Islet of Langerhans (tissue), 1 donor: ENCODE results near the gene LACRT.

Source experiments
- FAIRE-seq: peaks from one replicate; lab custom pipeline; 2011; peaks lifted over from hg19 to GRCh38; lab: Jason Lieb, UNC

The LACRT gene

DNA sequence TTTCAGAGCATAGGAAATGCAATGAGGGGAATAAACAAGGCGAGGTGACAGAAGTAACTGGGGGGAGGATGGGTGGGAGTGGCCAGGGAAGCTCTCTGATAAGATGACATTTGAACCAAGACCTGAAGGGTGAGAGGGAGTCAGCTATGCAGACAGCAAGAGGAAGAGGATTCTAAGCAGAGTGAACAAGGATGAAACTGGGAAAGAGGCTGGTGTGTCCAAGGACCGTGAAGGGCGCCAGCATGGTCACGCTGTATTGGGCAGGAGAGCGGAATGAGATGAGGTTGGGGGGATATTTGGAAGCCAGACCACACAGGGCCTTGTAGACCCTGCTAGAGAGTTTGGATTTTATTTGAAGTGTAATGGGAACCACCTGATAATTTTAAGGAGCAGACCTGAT is 35.7 kb downstream of the LACRT start:
- no peak for FAIRE-seq

DNA sequence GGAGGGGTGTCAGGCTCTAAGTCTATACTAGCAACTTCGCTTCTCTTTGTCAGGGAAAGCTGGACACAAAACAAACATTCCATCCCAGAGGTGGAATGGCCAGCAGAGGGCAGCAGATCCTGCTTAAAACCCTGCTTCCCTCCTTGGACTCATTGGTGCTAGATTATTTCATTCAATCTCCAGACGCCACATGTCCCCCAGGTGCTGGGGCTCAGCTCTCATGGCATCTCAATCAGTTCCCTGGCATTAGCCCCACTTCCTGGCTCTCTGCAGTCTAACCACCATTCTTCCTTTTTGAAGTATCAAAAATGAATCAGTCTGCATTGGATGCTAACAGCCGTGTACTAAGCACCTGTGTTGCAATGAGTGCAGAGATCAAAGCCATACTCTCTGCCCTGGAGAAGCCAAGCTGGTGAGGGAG is 38.2 kb downstream of the LACRT start:
- peak; percentile 72 for FAIRE-seq

DNA sequence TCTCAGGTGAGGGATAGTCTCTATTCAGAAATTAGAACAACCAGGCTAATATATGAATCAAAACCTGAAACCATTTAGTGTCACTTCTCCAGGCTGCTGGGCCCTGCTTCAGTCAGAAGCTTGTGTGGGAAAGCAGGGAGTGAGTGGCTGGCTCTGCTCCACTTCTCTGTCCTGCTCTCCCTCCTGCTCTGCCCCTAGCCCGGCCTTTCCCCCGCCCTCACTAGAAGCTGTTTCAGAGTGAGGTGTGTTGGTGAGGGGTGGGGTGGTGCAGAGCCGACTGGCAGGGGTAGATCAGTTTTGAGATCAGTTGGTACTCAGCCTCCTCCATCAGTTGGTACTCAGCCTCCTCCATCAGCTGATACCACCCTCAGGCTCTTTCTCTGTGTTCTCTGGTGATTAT is 39.2 kb downstream of the LACRT start:
- no peak for FAIRE-seq

DNA sequence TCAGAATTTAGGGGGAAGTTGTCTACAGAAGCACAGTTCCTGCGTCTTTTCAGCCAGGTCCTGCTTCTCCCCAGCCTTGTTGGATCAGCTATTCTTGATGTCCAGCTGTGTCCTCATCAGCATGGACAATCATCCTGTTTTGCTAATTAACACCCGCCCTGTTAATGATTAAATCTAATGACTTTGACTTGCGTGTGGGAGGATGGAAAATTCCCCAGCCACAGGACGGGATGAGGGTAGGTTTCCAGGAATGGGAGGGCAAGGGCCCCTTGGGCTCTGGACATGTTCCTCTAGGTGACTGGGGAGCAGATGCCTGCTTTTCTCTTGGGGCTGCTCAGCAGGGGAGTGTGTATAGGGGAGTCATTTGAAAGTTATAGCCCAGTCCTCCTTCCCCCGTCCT is 41.0 kb downstream of the LACRT start:
- peak; percentile 94 for FAIRE-seq

DNA sequence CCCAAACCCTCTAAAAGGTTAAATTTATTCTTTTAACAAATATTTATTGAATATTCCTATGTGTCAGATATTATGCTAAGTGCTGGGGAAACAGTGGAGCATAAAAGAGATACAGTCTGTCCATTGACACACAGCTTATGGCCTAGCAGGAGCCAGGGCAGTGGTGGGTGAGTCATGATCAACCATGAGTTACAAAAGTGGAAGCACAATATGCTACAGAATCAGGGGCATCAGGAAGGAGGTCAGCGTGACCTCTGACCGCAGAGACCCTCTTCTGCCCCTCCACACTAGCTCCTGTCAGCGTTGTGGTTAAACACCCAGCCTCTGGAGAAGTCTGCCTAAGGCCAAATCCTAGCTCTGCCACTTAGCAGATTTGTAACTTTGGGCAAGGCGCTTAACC is 41.6 kb downstream of the LACRT start:
- no peak for FAIRE-seq

DNA sequence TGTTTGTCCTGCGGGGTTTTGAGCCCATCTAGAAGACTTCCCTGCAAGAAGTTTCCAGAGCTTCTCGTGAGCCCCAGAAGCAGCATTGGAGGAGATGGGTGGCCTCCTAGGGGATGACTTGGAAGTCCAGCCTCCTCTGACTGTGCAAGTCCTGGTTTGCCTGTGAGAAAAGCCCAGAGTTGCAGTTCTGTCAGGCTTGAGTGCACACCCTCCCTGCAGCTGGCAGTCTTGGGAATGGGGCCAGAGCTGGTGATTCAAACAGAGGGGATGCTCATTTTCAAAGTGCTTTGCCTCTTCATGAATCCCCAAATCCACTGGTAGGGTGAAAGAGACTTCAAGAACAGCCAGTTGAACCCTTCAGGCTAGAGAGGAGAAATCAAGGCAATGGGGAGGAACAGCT is 42.4 kb downstream of the LACRT start:
- no peak for FAIRE-seq

DNA sequence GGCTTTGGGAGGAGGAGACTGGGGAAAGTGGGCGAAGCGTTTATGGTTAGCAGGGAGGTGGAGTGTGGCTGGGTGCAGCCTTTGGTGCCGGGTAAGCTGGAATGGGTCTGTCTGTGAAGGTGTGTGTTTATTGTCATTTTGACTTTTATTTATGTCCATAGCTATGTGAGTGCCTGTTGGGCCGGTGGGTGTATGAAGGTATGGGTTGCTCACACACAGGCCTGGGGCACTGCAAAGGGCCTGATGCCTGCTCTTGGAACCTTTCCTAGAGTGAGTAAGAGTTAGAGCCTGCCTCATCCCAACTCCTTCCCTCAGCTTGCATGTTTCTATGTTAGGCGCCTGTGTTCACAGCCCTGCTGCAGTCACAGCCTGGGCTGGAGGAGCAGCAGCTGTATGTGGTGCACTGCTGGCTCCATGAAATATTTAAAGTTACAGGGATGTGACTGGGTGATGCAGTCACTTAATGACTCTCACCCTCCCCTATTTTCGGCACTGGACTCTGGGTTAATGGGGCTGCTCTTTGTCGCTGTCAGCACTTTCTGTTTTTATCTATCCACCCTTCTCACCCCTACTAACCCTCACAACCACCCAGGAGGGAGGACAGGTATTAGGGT is 43.6 kb downstream of the LACRT start:
- FAIRE-seq: no peak

DNA sequence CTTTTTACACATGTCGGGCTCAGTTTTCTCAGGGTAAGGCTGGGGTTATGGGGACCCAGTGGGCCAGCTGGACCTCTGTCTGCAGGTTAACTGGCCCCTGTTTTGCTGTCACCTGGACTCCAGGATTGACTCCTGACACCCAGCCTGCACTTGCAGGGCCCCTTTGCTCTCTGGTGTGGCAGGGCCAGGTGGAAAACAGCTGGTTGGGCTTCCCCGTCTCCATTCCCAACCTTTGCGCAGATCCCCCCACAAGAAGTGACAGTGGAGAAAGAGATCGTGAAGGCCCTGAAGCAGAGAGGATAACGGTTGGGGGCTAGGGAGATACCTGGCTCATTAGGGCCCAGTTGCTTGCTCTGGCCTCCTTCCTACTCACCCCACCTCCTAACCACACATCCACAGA is 44.7 kb downstream of the LACRT start:
- no peak for FAIRE-seq

DNA sequence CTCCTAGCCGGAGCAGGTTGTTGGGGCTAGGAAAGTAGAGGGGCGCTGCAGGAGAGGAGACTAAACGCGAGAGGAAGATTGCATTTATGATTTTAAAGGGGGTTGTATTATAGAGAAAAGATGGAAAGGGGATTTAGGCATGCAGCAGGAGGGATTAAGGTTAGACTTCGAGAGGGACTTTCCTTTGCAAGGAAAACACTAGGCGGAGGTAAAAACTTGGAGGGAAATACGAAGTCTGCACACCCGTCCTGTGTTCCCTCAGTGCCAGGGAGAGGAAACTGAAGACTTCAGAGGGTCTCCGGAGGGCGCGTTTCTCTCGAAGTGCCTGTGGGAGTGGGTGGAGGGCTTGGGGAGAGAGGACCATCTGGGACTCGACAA is 45.8 kb downstream of the LACRT start:
- FAIRE-seq: no peak

DNA sequence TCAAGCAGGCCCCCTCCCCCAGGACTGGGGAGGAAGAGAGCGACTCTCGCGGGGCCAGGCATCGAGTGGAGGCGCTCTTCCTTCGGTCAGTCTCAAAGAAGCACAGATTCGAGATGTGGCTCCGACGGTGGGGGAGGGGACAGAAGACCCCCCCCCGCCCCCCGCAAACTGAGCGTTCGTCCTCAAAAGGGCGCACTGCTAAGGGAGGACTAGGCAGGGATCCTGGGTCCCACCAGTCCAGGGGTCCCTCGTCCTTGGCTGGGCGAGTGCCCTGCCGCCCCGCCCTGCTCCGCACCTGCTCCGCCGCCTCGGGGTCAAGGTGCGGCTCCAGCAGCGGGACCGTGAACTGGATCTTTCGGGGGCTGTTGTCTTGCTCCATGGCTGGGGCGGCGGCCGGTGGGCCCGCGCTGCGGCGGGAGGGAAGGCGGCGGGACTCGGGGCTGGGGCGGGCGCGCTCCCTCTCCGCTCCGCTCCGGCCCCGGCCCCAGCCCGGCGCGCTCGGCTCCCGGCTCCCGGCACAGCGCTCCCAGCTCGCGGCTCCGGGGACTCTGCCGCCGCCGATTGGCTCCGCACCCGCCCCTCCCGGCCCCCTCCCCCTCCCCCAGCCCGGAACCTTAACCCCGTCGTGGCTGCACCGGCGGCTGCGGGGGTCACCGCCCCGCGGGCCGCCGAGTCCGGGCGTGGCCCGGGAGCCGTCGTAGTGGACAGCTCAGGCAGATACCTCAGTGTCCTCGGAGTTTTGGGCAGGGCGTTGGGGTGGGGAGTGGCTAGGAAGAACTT is 46.4 kb downstream of the LACRT start, which contains the start of gene PPP1R1A:
PPP1R1A (minus strand) TSS at position 550 of the 780 bp plus-strand sequence; CDS start at position 379, 171 bp downstream.
- FAIRE-seq: no peak

DNA sequence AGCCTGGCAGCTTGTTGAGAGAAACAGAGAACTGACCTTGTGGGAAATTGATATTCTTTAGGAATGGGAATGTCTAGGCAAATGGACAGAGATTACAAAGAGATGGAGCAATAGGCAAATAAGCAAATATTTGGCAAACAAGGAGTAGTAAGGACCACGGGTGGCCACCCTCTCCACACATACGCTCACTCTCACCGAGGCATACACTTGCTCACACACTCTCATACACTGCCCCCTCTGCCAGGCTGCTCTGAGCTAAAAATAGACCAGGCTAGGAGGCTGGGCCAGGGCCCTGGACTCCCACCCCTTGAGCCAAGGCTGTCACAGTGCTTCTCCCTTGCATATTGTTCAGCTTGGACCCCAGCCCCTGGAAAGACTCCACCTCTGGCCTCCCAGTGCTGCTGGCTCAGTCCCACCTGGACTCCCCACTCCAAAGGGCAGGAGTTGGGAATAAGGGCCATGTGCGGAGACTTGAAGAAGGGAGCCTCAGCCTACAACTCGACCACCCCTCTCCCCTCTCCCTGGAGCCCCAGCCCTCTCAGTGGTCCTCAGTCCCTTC is 47.3 kb downstream of the LACRT start:
- no peak for FAIRE-seq

DNA sequence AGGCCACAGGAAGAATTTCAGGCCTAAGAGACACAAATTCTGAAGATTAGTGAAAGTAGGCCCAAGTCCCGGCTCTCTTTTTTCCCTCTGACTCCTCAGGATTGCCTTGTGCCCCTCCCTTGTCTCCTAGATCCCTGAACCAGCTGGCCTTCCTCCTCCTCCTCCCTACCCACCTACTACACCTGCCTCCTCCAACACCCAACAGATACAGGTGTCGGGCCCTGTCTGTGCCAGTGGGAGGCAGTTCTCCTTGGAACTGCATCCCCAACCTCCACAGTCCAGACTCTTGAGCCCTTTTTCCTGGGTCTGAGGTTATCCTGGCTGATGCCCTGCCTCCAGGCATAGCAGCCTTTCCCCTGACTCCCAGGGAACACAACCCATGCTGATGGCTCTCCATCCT is 48.1 kb downstream of the LACRT start:
- no peak for FAIRE-seq

DNA sequence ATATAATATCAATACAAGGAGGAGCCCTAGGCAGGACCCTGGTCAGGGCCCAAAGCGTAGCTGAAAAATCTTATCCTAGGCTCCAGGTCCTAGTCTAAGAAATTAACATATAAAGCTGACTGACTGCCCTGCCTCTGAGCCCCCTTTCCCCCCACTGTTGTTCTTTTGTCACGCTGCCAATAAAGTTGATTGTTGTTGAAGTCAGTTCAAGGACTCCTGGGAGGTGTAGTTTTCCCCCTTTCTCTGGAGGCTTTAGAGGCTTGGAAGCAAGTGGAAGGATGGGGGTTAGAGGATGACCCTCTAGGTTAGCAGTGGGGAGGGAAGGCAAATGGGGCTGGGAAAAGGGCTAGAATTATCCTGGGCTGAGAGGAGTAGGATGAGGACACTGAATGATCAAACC is 49.5 kb downstream of the LACRT start:
- no peak for FAIRE-seq

DNA sequence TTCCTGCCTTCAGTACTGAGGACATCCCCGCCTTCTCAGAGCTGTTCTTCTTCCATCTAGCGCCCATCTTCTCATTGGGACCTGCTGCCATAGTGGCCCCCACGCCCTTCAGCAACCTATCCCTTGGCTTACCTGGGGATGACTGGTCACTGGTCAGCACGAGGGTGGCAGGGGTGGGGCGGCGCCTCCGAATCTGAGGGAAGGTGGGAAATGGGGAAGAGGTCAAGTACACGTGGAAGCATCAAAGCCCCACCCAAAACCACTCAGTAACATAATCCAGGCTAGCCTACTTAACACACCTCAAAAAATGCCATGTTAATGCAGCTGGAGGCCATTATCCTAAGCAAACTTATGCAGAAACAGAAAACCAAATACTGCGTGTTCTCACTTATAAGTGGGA is 50.6 kb downstream of the LACRT start:
- no peak for FAIRE-seq

DNA sequence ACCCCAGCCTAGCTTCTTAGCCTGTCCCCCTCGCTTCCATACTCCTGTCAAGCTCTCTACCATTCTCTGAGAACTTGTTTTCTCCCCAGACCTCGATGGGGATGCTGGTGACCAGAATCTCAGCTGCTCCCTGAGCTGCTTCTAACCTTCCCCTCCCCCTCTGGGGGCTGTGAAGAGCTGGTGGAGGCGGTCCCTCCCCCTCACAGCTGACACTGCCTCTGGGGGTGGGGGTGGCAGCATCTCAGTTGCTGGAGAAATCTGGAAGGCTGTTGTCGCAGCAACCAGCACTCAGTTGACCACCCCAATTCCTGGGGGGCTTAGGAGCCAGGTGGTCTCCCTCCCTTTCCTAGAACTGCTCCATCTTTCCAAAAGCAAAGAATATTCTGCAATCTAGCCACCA is 51.0 kb downstream of the LACRT start:
- no peak for FAIRE-seq

DNA sequence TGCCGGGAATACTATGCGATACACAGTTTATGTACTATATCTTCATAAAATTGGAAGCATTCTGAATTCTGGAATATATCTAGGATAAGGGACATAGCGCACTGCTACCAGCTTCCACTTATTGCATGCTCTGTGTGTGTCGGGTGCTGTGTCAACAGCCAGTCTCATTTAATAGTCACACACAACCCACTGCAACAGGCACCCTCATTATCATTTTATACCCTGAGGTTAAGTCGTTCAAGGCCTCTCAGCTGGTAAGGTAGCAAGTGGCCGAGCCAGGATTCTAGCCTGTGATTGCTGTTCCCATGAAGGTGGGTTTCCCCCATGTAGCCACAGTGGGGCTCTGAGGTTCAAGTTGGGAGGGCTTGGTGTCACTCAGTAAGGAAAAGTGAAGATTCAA is 53.3 kb downstream of the LACRT start:
- no peak for FAIRE-seq
